ENCODE results near the gene MYBPHL. TPM values are rescaled to one million over a fixed set of nuclear protein-coding genes. Genes with fewer than 3 reads are reported as not detected.

MYBPHL gene
- total RNA-seq, 2 donors from 2014 or later, result not detected

- H3K27ac ChIP-seq, result no peak overlapping the region
- ATAC-seq, result no peak
- peaks cover 32% of the 10 kb centered on the region for H3K4me1 ChIP-seq
- H3K9me3 ChIP-seq, result no peaks in the 10 kb centered on the region
- H3K27me3 ChIP-seq, result no peaks in the 10 kb centered on the region
- intact Hi-C loops (cut with DNase I), result no loop called here
- TF ChIP-seq POLR2A (IDR thresholded peaks at IDR 0.05), result no peak
- TF ChIP-seq CTCF (IDR thresholded peaks at IDR 0.05), result no peak
- H3K36me3 ChIP-seq (replicated peaks in 1 of 2; ENCODE audit: insufficient read depth in 1 of 2, low read depth in 2 of 2), result no peaks in the 10 kb centered on the region
- peak in 1 of 4 donors; percentile 23 for DNase-seq
- H3K4me3 ChIP-seq, result no peak overlapping the region
- 92 to 95% methylated on average over 6 to 13 of the region's 13 CpGs for WGBS, 2 donors
These were observed 34.6 kb downstream of the MYBPHL start for GRCh38 chr1:109272021-109272799.

GRCh38 chr1:109271458-109271857 lies 35.4 kb downstream of the MYBPHL start:
- Histone ChIP-seq H3K27me3 (no peaks in the 10 kb centered on the region), H3K4me1 (peaks cover 24% of the 10 kb centered on the region), H3K27ac (no peak overlapping the region), H3K36me3 (replicated peaks in 1 of 2; ENCODE audit: insufficient read depth in 1 of 2, low read depth in 2 of 2) (no peaks in the 10 kb centered on the region), H3K9me3 (no peaks in the 10 kb centered on the region), H3K4me3 (no peak overlapping the region)
- intact Hi-C loops (cut with DNase I), result no loop called here
- TF ChIP-seq CTCF (IDR thresholded peaks at IDR 0.05) (no peak), POLR2A (IDR thresholded peaks at IDR 0.05) (no peak)
- ATAC-seq (no peak), DNase-seq (no peak)
- WGBS, 2 donors, result 84 to 89% methylated on average over 6 of the region's 6 CpGs

- 87 to 95% methylated on average over 13 to 19 of the region's 20 CpGs for WGBS, 2 donors
These were observed 36.0 kb downstream of the MYBPHL start for GRCh38 chr1:109270623-109271317.

GRCh38 chr1:109269981-109270622 lies 36.7 kb downstream of the MYBPHL start:
- H3K4me3 ChIP-seq, result no peak overlapping the region
- peaks cover 14% of the 10 kb centered on the region for H3K4me1 ChIP-seq
- H3K9me3 ChIP-seq, result no peaks in the 10 kb centered on the region
- ATAC-seq (no peak), DNase-seq (no peak)
- intact Hi-C loops (cut with DNase I), result loop anchor here (10.0 kb wide), 1 partner anchor 435 kb away; no protein-coding TSS in a partner anchor
- no peaks in the 10 kb centered on the region for H3K27me3 ChIP-seq
- WGBS, 2 donors, result 87 to 92% methylated on average over 15 to 16 of the region's 17 CpGs
- no peaks in the 10 kb centered on the region for H3K36me3 ChIP-seq (replicated peaks in 1 of 2; ENCODE audit: insufficient read depth in 1 of 2, low read depth in 2 of 2)
- no peak for TF ChIP-seq POLR2A (IDR thresholded peaks at IDR 0.05)
- TF ChIP-seq CTCF (IDR thresholded peaks at IDR 0.05), result no peak
- no peak overlapping the region for H3K27ac ChIP-seq

More at GRCh38 chr1:109270623-109271317, 36.0 kb downstream of the MYBPHL start:
- Histone ChIP-seq H3K4me1 (peaks cover 21% of the 10 kb centered on the region), H3K36me3 (replicated peaks in 1 of 2; ENCODE audit: insufficient read depth in 1 of 2, low read depth in 2 of 2) (no peaks in the 10 kb centered on the region), H3K9me3 (no peaks in the 10 kb centered on the region), H3K4me3 (no peak overlapping the region), H3K27me3 (no peaks in the 10 kb centered on the region), H3K27ac (no peak overlapping the region)
- TF ChIP-seq POLR2A (IDR thresholded peaks at IDR 0.05) (no peak), CTCF (IDR thresholded peaks at IDR 0.05) (no peak)
- DNase-seq (no peak), ATAC-seq (no peak)
- intact Hi-C loops (cut with DNase I), result no loop called here
